Measurements from ENCODE around the gene RAB11FIP5. TPM values are rescaled to one million over a fixed set of nuclear protein-coding genes. Genes with fewer than 3 reads are reported as not detected.

Gene RAB11FIP5
- total RNA-seq, 1 experiment from 2014 or later = 17.4 TPM

- no peak for DNase-seq (ENCODE audit: low read depth, low spot score)
- in situ Hi-C loops (cut with HindIII; ENCODE audit: low pct_unique_long_range_greater_than_20kb, low sequenced_read_pairs) = no loop called here
Measured at GRCh38 chr2:73091696-73092095, 21.1 kb downstream of the RAB11FIP5 start.

GRCh38 chr2:73091164-73091563 is 21.6 kb downstream of the RAB11FIP5 start:
- in situ Hi-C loops (cut with HindIII; ENCODE audit: low pct_unique_long_range_greater_than_20kb, low sequenced_read_pairs) = no loop called here
- no peak for DNase-seq (ENCODE audit: low read depth, low spot score)

- in situ Hi-C loops (cut with HindIII; ENCODE audit: low pct_unique_long_range_greater_than_20kb, low sequenced_read_pairs) = no loop called here
- no peak for DNase-seq (ENCODE audit: low read depth, low spot score)
Measured at GRCh38 chr2:73089270-73090030, 23.3 kb downstream of the RAB11FIP5 start.

- in situ Hi-C loops (cut with HindIII; ENCODE audit: low pct_unique_long_range_greater_than_20kb, low sequenced_read_pairs) = no loop called here
- DNase-seq (ENCODE audit: low read depth, low spot score) = no peak
Measured at GRCh38 chr2:73088703-73089102, 24.0 kb downstream of the RAB11FIP5 start.

GRCh38 chr2:73088211-73088610 is 24.5 kb downstream of the RAB11FIP5 start:
- DNase-seq (ENCODE audit: low read depth, low spot score) = no peak
- in situ Hi-C loops (cut with HindIII; ENCODE audit: low pct_unique_long_range_greater_than_20kb, low sequenced_read_pairs) = no loop called here

- in situ Hi-C loops (cut with HindIII; ENCODE audit: low pct_unique_long_range_greater_than_20kb, low sequenced_read_pairs) = no loop called here
Measured at GRCh38 chr2:73087311-73087710, 25.4 kb downstream of the RAB11FIP5 start.

GRCh38 chr2:73085691-73086090 is 27.1 kb downstream of the RAB11FIP5 start:
- in situ Hi-C loops (cut with HindIII; ENCODE audit: low pct_unique_long_range_greater_than_20kb, low sequenced_read_pairs) = no loop called here
- DNase-seq (ENCODE audit: low read depth, low spot score) = peak; percentile 85

More at GRCh38 chr2:73087311-73087710, 25.4 kb downstream of the RAB11FIP5 start:
- no peak for DNase-seq (ENCODE audit: low read depth, low spot score)

- DNase-seq (ENCODE audit: low read depth, low spot score) = no peak
- in situ Hi-C loops (cut with HindIII; ENCODE audit: low pct_unique_long_range_greater_than_20kb, low sequenced_read_pairs) = no loop called here
Measured at GRCh38 chr2:73084971-73085370, 27.8 kb downstream of the RAB11FIP5 start.

GRCh38 chr2:73083886-73084800 is 28.6 kb downstream of the RAB11FIP5 start:
- in situ Hi-C loops (cut with HindIII; ENCODE audit: low pct_unique_long_range_greater_than_20kb, low sequenced_read_pairs) = no loop called here
- no peak for DNase-seq (ENCODE audit: low read depth, low spot score)

- in situ Hi-C loops (cut with HindIII; ENCODE audit: low pct_unique_long_range_greater_than_20kb, low sequenced_read_pairs) = no loop called here
- DNase-seq (ENCODE audit: low read depth, low spot score) = no peak
Measured at GRCh38 chr2:73082523-73083410, 30.0 kb downstream of the RAB11FIP5 start.

- in situ Hi-C loops (cut with HindIII; ENCODE audit: low pct_unique_long_range_greater_than_20kb, low sequenced_read_pairs) = no loop called here
Measured at GRCh38 chr2:73081181-73081671, 31.5 kb downstream of the RAB11FIP5 start.

GRCh38 chr2:73080321-73081131 is 32.2 kb downstream of the RAB11FIP5 start:
- in situ Hi-C loops (cut with HindIII; ENCODE audit: low pct_unique_long_range_greater_than_20kb, low sequenced_read_pairs) = no loop called here
- DNase-seq (ENCODE audit: low read depth, low spot score) = no peak

More at GRCh38 chr2:73081181-73081671, 31.5 kb downstream of the RAB11FIP5 start:
- no peak for DNase-seq (ENCODE audit: low read depth, low spot score)

- in situ Hi-C loops (cut with HindIII; ENCODE audit: low pct_unique_long_range_greater_than_20kb, low sequenced_read_pairs) = no loop called here
- DNase-seq (ENCODE audit: low read depth, low spot score) = no peak
Measured at GRCh38 chr2:73079636-73080035, 33.1 kb downstream of the RAB11FIP5 start.

- no peak for DNase-seq (ENCODE audit: low read depth, low spot score)
- in situ Hi-C loops (cut with HindIII; ENCODE audit: low pct_unique_long_range_greater_than_20kb, low sequenced_read_pairs) = no loop called here
Measured at GRCh38 chr2:73078457-73079411, 34.0 kb downstream of the RAB11FIP5 start.

- in situ Hi-C loops (cut with HindIII; ENCODE audit: low pct_unique_long_range_greater_than_20kb, low sequenced_read_pairs) = no loop called here
- no peak for DNase-seq (ENCODE audit: low read depth, low spot score)
Measured at GRCh38 chr2:73077424-73077795, 35.3 kb downstream of the RAB11FIP5 start.

All from SK-MEL-5 (cell line).